Mucosa of descending colon (tissue), 3 donors: ENCODE data around the gene POU2F1. TPM values are rescaled to one million over a fixed set of nuclear protein-coding genes. Genes with fewer than 3 reads are reported as not detected.

ENCODE experiments used
- ATAC-seq: fragments of 200-7000 bp; cut with Tn5 transposase; one replicate; pipeline ENCODE4 v1.9.1; 2020; ENCODE audit warnings: mild to moderate bottlenecking, moderate library complexity
- DNase-seq, 3 donors: peaks; one replicate each; pipeline ENCODE4 v3.0.0-alpha.2; 2020
- H3K36me3 ChIP-seq: fragments of 200-600 bp; one replicate; pipeline ENCODE4 v1.8.0; 2021; ENCODE audit warnings: low read depth, mild to moderate bottlenecking
- H3K4me1 ChIP-seq: fragments of 200-600 bp; one replicate; pipeline ENCODE4 v1.8.0; 2021; ENCODE audit warnings: low read depth, mild to moderate bottlenecking
- H3K4me3 ChIP-seq: fragments of 200-600 bp; one replicate; pipeline ENCODE4 v1.8.0; 2021; ENCODE audit warnings: mild to moderate bottlenecking
- H3K9me3 ChIP-seq: fragments of 200-600 bp; one replicate; pipeline ENCODE4 v1.8.0; 2021; ENCODE audit warnings: mild to moderate bottlenecking
- intact Hi-C, 2 donors: fragments of 100-400 bp; cut with DNase I in 1 of 2; cut with micrococcal nuclease in 1 of 2; formaldehyde crosslinking; loops; one replicate each; pipeline versions ENCODE4 v1.11.0 to v1.11.1; 2022; cut with DNase I, micrococcal nuclease
- total RNA-seq, 3 donors: library from RNA; stranded (reverse); fragmentation: NEBNext Ultra II Directional in 2 of 3; extraction: Animal tissue kit (Norgen Biotek cat#: 25700) in 2 of 3; gene quantifications; one replicate each; pipeline versions ENCODE4 v1.2.1 to v1.2.4, GENCODE V29; 2021 to 2023
- TF ChIP-seq, protein P1 (sequence below): fragments of 200-600 bp; IDR thresholded peaks from one replicate; pipeline ENCODE4 v1.8.0; 2022; ENCODE audit warnings: antibody characterized with exemption, mild to moderate bottlenecking
- donor health status: DM: no; HTN: no; CAD: no; lungs with moderate emphysema.
- donor health status: DM: no; HTN: no; CAD: no.
- donor health status: DM: no; HTN: yes; CAD: no.

POU2F1 gene
- total RNA-seq, 3 donors from 2014 or later = 16.9 to 18.5 (median 18.0) TPM

DNA sequence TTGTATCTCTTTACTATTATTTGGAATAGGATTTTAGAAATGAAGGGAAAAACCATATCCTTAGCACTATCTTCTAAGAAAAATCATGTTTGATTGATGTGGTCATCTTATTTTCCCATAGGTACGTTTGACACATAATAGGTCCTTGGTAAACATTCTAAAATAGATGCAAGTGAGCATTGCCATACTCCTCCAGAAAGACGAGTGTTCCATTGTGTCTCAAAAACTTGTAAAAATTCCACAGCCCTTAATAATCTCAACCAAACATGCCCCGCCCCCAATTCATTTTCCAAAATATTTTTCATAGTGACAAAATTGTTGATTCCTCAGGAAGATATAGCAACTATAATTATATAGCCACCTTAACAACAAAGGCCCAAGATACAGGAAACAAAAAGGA, 184.2 kb downstream of the POU2F1 start:
- TF ChIP-seq, protein P1, sequence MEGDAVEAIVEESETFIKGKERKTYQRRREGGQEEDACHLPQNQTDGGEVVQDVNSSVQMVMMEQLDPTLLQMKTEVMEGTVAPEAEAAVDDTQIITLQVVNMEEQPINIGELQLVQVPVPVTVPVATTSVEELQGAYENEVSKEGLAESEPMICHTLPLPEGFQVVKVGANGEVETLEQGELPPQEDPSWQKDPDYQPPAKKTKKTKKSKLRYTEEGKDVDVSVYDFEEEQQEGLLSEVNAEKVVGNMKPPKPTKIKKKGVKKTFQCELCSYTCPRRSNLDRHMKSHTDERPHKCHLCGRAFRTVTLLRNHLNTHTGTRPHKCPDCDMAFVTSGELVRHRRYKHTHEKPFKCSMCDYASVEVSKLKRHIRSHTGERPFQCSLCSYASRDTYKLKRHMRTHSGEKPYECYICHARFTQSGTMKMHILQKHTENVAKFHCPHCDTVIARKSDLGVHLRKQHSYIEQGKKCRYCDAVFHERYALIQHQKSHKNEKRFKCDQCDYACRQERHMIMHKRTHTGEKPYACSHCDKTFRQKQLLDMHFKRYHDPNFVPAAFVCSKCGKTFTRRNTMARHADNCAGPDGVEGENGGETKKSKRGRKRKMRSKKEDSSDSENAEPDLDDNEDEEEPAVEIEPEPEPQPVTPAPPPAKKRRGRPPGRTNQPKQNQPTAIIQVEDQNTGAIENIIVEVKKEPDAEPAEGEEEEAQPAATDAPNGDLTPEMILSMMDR = no peak
- Histone ChIP-seq H3K36me3 (no peaks in the 10 kb centered on the region), H3K4me3 (no peak overlapping the region), H3K4me1 (no peaks in the 10 kb centered on the region), H3K9me3 (no peaks in the 10 kb centered on the region)
- ATAC-seq (no peak), DNase-seq (no peak)
- intact Hi-C loops = loop anchor here in 1 of 2 donors (10.0 kb wide), 1 partner anchor 130 kb away; no protein-coding TSS in a partner anchor

GRCh38 chr1:167408355-167408754, 187.7 kb downstream of the POU2F1 start:
- intact Hi-C loops = loop anchor here in 1 of 2 donors (10.0 kb wide), 1 partner anchor 126 kb away; no protein-coding TSS in a partner anchor
- no peak overlapping the region for H3K4me3 ChIP-seq

DNA sequence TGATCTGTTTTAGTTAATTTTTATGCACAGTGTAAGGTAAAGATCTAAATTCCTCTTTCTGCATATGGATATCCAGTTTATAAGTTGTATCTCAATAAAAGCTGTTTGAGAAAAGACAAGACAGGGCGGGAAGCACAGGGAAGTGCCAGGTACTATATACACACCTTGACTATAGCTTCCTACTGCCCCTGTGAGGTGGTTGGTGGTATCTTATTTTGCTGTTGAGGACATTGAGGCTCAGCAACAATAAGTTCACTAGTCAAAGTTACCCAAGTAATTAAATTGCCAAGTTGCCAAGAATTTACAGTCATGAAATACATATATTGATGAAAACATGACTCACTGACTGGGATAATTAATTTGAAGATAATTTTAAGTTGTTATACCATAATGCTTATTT, 188.5 kb downstream of the POU2F1 start:
- intact Hi-C loops = loop anchor here in 1 of 2 donors (10.0 kb wide), 1 partner anchor 126 kb away; no protein-coding TSS in a partner anchor
- H3K36me3 ChIP-seq = no peaks in the 10 kb centered on the region
- ATAC-seq (peak; percentile 75), DNase-seq (peak in 1 of 3 donors; percentile 33)
- no peak overlapping the region for H3K4me3 ChIP-seq
- H3K9me3 ChIP-seq = no peaks in the 10 kb centered on the region
- no peaks in the 10 kb centered on the region for H3K4me1 ChIP-seq
- TF ChIP-seq, protein P1 = no peak

More at GRCh38 chr1:167408355-167408754, 187.7 kb downstream of the POU2F1 start:
- ATAC-seq (no peak), DNase-seq (no peak)
- Histone ChIP-seq H3K36me3 (no peaks in the 10 kb centered on the region), H3K4me1 (no peaks in the 10 kb centered on the region), H3K9me3 (no peaks in the 10 kb centered on the region)
- TF ChIP-seq, protein P1 = no peak

GRCh38 chr1:167412072-167412471, 191.4 kb downstream of the POU2F1 start:
- H3K9me3 ChIP-seq = no peaks in the 10 kb centered on the region
- H3K4me1 ChIP-seq = no peaks in the 10 kb centered on the region
- ATAC-seq (no peak), DNase-seq (no peak)
- H3K36me3 ChIP-seq = no peaks in the 10 kb centered on the region
- TF ChIP-seq, protein P1 = no peak
- intact Hi-C loops = no loop called here
- H3K4me3 ChIP-seq = no peak overlapping the region

GRCh38 chr1:167412920-167413319, 192.2 kb downstream of the POU2F1 start:
- ATAC-seq (no peak), DNase-seq (no peak)
- Histone ChIP-seq H3K36me3 (no peaks in the 10 kb centered on the region), H3K9me3 (no peaks in the 10 kb centered on the region), H3K4me1 (no peaks in the 10 kb centered on the region), H3K4me3 (no peak overlapping the region)
- TF ChIP-seq, protein P1 = no peak
- intact Hi-C loops = no loop called here

- Histone ChIP-seq H3K4me3 (no peak overlapping the region), H3K9me3 (no peaks in the 10 kb centered on the region), H3K36me3 (no peaks in the 10 kb centered on the region), H3K4me1 (no peaks in the 10 kb centered on the region)
- TF ChIP-seq, protein P1 = no peak
- DNase-seq = no peak
- no peak for ATAC-seq
- intact Hi-C loops = no loop called here
These were observed 192.6 kb downstream of the POU2F1 start for GRCh38 chr1:167413328-167413727.
